GM19193 (cell line): Measurements from ENCODE around the gene SH3RF3.

ENCODE experiments used
- POLR2A ChIP-seq: IDR thresholded peaks from 4 replicates; pipeline ENCODE4 v1.6.1; 2011; ENCODE audit not compliant: insufficient read depth, insufficient read length; ENCODE audit errors: extremely low read depth

Gene SH3RF3

DNA sequence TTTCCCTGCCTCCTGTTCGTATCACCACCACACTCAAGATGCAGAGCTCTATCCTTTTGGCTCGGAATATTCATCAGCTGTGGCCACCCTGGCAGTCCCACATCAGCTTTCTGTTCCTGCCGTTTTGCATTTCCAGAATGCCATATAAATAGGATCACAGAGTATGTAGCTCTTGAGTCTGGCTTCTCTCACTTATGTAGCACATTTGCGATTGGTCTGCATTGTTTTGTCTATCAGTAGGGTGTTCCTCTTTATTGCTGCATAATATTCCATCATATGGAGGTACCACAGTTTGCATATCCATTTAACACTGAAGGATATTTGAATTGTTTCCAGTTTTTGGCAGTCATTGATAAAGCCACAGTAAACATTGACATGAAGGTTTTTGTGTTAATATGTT lies 104.6 kb downstream of the SH3RF3 start:
- TF ChIP-seq POLR2A = no peak

DNA sequence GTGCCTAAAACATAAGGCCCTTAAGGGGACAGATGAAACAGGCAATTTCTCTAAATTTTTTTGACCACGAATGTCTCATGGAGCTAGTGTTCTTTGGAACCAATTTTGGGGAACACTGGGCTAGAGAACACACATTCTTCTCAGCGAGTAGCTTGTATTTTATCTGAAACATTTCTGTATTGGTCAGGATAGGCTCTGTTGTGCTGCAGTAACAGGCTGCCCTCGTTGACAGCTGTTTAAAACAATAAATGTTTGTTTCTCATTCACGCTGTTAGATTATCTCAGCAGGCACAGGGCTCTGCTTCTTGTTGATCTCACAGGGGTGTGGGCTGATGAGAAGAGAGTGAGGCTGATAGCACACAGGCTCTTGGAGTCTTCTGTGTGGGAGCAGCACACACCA lies 105.3 kb downstream of the SH3RF3 start:
- no peak for TF ChIP-seq POLR2A

DNA sequence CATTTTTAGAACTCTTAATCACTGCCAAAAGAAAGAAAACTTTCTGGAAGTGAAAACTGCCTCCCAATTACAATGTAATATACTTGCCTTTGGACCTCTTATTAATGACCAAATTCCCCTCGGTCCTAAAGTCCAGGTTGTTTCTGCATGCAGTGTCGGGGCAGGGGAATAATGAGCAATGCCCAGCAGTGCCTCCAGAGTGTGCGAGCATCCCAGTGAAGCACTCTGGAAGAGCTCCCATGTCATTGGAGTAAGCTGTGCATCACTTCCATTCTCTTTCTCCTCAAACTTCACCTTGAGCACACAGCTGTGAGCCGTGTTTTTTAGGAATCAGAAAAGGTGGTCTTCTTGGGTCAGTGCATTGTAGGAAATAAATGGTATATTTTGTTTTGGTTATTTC lies 107.1 kb downstream of the SH3RF3 start:
- no peak for TF ChIP-seq POLR2A

GRCh38 chr2:109237792-109238191 lies 108.8 kb downstream of the SH3RF3 start:
- no peak for TF ChIP-seq POLR2A

GRCh38 chr2:109238580-109238979 lies 109.6 kb downstream of the SH3RF3 start:
- no peak for TF ChIP-seq POLR2A

DNA sequence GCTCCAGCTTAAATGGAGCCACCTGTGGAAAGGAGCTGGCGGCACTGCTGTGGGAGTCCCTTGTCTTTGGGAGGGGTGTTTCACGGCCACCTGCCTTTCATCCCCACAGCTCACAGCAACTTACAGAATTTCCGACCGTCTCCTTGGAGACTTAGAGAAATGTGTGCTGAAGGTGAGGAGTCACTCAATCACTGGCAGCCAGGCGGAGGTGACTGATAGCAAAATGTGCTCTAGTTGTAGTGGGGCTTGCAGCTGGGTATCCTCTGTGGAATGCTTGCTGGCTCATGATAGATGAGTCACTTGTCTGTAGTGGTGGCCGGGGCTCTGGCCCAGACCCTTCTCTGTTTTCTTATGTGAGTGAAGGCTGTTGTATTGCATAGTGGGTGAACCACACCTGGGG lies 110.7 kb downstream of the SH3RF3 start:
- TF ChIP-seq POLR2A = no peak

DNA sequence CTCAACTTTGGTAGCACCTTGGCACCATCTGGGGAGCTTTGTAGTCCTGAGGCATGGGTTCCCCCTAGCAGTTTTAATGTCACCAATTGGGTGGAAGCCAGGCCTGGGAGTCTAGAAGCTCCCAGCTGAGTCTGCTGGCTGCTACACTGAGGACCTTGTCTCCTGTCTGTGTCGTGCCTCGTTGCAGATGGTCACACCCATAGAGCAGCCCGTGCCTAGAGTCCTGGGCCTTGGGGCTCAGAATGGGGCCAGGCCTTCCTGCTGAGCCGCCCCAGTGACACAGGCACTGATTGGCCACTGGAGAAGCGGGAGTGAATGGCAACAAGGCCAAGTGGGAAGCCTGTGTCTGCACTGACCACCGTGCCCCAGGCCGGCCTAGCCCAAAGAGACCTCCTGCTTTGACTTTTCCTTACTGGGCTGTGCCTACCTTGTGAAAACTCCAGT lies 113.2 kb downstream of the SH3RF3 start:
- TF ChIP-seq POLR2A = no peak

DNA sequence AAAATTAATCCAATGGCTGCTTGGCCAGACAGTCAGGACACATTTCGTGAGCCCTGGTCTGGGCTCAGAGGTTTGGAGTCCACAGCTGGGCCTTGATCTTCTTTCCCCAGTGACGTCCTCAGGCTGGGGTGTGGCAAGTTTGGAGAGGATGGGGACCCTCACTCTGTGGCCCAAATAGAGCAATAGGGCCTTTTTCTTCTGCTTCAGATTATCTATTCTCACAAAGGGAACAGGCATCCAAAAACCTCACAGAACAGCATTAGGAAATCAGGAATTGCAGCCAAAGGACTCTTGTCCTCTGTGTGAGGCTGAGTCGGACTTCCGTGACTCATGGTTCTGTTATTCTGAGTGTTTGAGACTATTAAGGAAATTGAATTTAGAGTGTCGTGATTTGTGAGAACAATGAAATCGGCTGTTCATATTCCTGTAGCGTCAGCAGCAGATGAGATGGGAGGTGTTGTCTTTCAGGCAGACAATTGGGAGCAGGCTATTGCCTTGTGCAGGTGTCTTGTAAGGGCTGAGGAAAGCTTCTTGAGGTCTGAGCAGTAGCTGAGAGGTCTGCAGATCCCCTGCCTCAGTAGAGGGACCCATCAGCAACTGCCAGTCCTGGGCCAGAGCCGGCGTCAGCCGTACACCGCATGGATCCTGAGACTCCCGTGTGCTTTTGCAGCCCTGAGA lies 113.8 kb downstream of the SH3RF3 start:
- TF ChIP-seq POLR2A = no peak

DNA sequence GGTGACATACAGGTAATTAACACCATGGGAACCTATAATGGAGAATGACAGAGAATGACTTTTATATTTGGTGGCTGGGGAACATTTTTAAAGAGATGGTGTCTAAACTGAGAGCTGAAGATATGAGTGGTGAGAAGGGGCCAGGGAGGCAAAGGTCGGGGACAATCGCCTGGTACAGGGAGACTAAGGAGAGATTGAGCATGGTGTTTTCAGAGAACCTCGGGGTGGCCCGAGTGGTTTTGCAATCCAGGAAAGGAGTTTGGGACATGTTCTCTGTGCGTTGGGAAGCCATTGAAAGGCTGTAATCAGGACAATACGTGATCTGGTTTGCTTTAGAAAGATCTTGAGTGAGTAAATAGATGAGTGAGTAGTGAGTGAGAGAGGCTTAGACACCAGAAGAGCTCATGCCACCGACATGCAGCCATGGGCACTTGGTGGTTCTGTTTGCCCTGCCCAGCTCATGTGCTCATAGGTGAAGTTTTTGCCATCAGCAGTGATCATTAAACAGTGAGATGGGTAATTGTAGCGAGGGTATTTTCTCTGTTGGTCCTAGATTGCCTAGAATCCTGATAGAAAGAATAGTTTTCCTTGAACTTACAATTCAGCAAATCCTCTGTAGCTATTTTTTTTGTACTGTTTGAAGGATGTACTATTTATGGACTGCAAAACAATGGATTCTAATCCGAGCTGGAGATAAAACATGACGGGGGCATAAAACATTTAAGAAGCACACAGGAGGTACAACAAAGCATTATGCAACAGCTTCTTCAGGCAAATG lies 114.7 kb downstream of the SH3RF3 start:
- no peak for TF ChIP-seq POLR2A

DNA sequence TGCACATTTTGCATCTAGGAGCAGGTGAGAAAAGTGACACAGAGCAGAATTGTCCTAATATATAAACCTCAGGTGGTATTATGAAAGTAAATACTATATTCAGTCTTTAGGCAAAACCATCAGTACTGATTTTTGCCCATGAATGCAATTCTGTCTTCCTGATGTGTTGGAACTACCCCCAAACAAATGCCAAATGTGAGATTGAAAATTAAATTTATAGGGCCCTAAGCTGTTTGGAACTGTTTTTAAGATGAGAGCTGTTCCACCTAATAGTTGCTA lies 115.2 kb downstream of the SH3RF3 start:
- no peak for TF ChIP-seq POLR2A

- no peak for TF ChIP-seq POLR2A
Measured at GRCh38 chr2:109244750-109245382, 115.9 kb downstream of the SH3RF3 start.

DNA sequence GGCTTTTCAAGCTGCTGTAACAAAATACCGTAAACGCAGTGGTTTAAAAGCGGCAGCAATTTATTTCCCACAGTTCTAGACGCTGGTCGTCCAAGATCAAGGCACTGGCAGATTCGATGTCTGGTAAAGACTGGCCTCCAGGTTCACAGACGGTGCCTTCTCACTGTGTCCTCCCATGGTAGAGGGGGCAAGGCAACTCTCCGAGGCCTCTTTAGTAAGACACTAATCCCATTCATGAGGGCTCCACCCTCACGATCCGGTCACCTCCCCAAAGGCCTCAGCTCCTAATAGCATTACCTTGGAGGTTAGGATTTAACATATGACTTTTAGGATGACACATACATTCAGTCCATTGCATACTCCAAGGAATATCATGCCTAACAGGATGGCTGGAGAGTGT lies 117.2 kb downstream of the SH3RF3 start:
- TF ChIP-seq POLR2A = no peak

DNA sequence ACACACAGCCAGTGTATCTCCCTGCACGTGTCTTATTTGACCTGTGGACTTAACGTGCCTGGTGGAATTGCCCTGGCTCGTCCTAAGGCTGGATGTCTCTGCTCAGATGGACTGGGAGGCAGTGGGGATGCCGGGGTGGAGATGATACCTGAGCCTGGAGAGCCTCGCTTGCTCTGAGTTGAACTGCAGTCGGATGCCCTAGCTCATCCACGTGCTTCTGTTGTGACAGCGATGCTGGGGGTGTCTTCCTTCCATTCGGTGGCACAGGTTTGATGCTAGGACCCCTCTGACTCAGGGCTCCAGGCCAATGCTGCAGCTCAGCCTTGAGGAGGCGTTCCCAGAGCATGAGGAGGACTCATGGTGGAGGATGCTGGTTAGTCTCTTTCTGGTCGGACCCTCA lies 117.6 kb downstream of the SH3RF3 start:
- no peak for TF ChIP-seq POLR2A

DNA sequence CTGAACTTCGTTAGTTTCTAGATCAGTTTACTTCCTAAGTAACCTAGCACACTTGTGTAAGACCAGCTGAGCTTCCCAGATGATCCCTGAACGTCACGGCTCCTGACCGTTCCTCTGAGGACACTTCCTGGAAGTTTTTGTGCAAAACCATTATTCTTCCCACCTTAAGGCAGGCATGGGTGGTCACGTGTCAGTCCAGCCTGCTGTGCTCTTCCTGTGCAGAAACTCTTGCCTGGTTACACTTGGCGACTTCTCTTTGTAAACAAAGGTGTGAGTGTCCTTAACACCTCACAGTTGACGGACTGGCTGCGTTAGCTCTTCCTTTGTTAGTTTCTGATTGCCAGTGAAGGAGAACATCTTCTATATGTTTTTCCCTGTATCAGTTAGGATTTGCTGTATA lies 118.3 kb downstream of the SH3RF3 start:
- TF ChIP-seq POLR2A = no peak

- TF ChIP-seq POLR2A = no peak
Measured at GRCh38 chr2:109247812-109248211, 118.8 kb downstream of the SH3RF3 start.

DNA sequence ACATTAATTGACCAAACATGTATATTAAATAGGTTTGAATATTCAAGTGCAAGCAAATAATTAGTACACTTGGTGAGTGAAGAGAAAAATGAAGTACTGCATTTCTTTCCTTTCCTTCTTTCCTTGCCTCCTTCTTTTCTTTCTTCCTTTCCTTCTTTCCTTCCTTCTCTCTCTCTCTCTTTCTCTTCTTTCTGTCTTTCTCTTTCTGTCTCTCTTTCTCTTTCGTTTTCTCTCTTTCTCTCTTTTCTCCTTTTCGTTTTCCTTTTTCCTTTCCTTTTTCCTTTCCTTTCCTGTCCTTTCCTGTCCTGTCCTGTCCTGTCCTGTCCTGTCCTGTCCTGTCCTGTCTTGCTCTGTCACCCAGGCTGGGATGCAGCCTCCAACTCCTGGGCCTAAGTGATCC lies 119.6 kb downstream of the SH3RF3 start:
- TF ChIP-seq POLR2A = no peak

GRCh38 chr2:109253217-109253616 lies 124.2 kb downstream of the SH3RF3 start:
- TF ChIP-seq POLR2A = no peak
